Liver (tissue), 9 donors: ENCODE data around the gene ATP8B3. TPM values are rescaled to one million over a fixed set of nuclear protein-coding genes. Genes with fewer than 3 reads are reported as not detected.

Experiments
- DNase-seq: peaks from one replicate; pipeline ENCODE4 v3.0.0-alpha.2; 2017; ENCODE audit warnings: low spot score
- H3K27ac ChIP-seq, 2 donors: one replicate each; pipeline ENCODE4 v1.7.0; 2013; ENCODE audit warnings: inconsistent platforms in 2 of 2, low read length in 2 of 2, control low read depth in 1 of 2, low read depth in 1 of 2, mild to moderate bottlenecking in 1 of 2
- H3K27me3 ChIP-seq, 4 donors: one replicate each; pipeline versions ENCODE4 v1.6.1 to v1.7.0; 2013; ENCODE audit warnings: low read length in 3 of 4, inconsistent platforms in 1 of 4, mild to moderate bottlenecking in 1 of 4, moderate library complexity in 1 of 4; ENCODE audit not compliant: control insufficient read depth in 4 of 4, insufficient read depth in 4 of 4
- H3K36me3 ChIP-seq, 4 donors: one replicate each; pipeline versions ENCODE4 v1.6.1 to v1.7.0; 2013; ENCODE audit warnings: low read length in 3 of 4, mild to moderate bottlenecking in 3 of 4, low read depth in 1 of 4, moderate library complexity in 1 of 4; ENCODE audit not compliant: control insufficient read depth in 4 of 4, insufficient read depth in 3 of 4
- H3K4me1 ChIP-seq, 4 donors: one replicate each; pipeline versions ENCODE4 v1.6.1 to v1.7.0; 2013; ENCODE audit warnings: low read length in 3 of 4, mild to moderate bottlenecking in 3 of 4, moderate library complexity in 1 of 4; ENCODE audit not compliant: control insufficient read depth in 4 of 4, insufficient read depth in 4 of 4
- H3K4me3 ChIP-seq, 3 donors: one replicate each; pipeline versions ENCODE4 v1.6.1 to v1.7.0; 2013; ENCODE audit warnings: low read length in 3 of 3, control low read depth in 1 of 3, low read depth in 1 of 3, mild to moderate bottlenecking in 1 of 3
- H3K9ac ChIP-seq, 2 donors: one replicate each; pipeline ENCODE4 v1.7.0; 2013; ENCODE audit warnings: low read length in 2 of 2, mild to moderate bottlenecking in 2 of 2, moderate library complexity in 2 of 2, control low read depth in 1 of 2, low read depth in 1 of 2
- H3K9me3 ChIP-seq, 4 donors: one replicate each; pipeline versions ENCODE4 v1.6.1 to v1.7.0; 2013; ENCODE audit warnings: low read length in 3 of 4; ENCODE audit not compliant: control insufficient read depth in 4 of 4
- EGR1 ChIP-seq, 2 donors: IDR thresholded peaks; 2 replicates each; pipeline ENCODE4 v1.6.1; 2016 to 2018; ENCODE audit warnings: antibody characterized with exemption in 2 of 2, low read depth in 2 of 2
- FOXA1 ChIP-seq: IDR thresholded peaks from 2 replicates; pipeline ENCODE4 v1.6.1; 2016; ENCODE audit warnings: antibody characterized with exemption
- GABPA ChIP-seq, 2 donors: IDR thresholded peaks in 1 of 2; conservative IDR thresholded peaks in 1 of 2; 2 replicates each; pipeline ENCODE4 v1.6.1; 2016; ENCODE audit warnings: antibody characterized with exemption in 2 of 2, mild to moderate bottlenecking in 1 of 2, moderate library complexity in 1 of 2
- HNF4A ChIP-seq, 2 donors: conservative IDR thresholded peaks; 2 replicates each; pipeline ENCODE4 v1.6.1; 2016; ENCODE audit warnings: antibody characterized with exemption in 2 of 2, mild to moderate bottlenecking in 2 of 2
- HNF4G ChIP-seq: IDR thresholded peaks from 2 replicates; pipeline ENCODE4 v1.6.1; 2016; ENCODE audit warnings: antibody characterized with exemption
- JUND ChIP-seq, 2 donors: IDR thresholded peaks; 2 replicates each; pipeline ENCODE4 v1.6.1; 2016; ENCODE audit warnings: antibody characterized with exemption in 2 of 2
- NR2F2 ChIP-seq: IDR thresholded peaks from 2 replicates; pipeline ENCODE4 v1.6.1; 2016; ENCODE audit warnings: antibody characterized with exemption
- RXRA ChIP-seq, 2 donors: IDR thresholded peaks; 2 replicates each; pipeline ENCODE4 v1.6.1; 2017 to 2018; ENCODE audit warnings: antibody characterized with exemption in 2 of 2, mild to moderate bottlenecking in 1 of 2
- SP1 ChIP-seq: IDR thresholded peaks from 2 replicates; pipeline ENCODE4 v1.6.1; 2018; ENCODE audit warnings: antibody characterized with exemption, mild to moderate bottlenecking
- TAF1 ChIP-seq: conservative IDR thresholded peaks from 2 replicates; pipeline ENCODE4 v1.6.1; 2016; ENCODE audit warnings: antibody characterized with exemption, mild to moderate bottlenecking
- WGBS: extraction: QIAGEN DNeasy Blood & Tissue Kit; methylation state at CpG from one replicate; pipeline ENCODE4 v1.1.7; 2013; 5-methylcytosine and 5-hydroxymethylcytosine counted together
- polyA plus RNA-seq, 2 donors: library from polyadenylated mRNA; stranded (reverse) in 1 of 2; unstranded in 1 of 2; fragments of 200-250 nt in 1 of 2; fragments of >200 nt in 1 of 2; fragmentation: Nextera tagmentation in 1 of 2; extraction: Ambion mirVana in 1 of 2; gene quantifications; one replicate each; pipeline versions ENCODE4 v1.2.1 to v1.2.3, GENCODE V29; 2013 to 2015
- total RNA-seq, 2 donors: library from RNA; depleted of rRNA; stranded (reverse); fragments of >200 nt; gene quantifications; one replicate each; pipeline ENCODE4 v1.2.3, GENCODE V29; 2014
- TF ChIP-seq, protein P1 (sequence below): IDR thresholded peaks from 2 replicates; pipeline ENCODE4 v1.6.1; 2016; ENCODE audit warnings: antibody characterized with exemption
- TF ChIP-seq, protein P2 (sequence below): IDR thresholded peaks from 2 replicates; pipeline ENCODE4 v1.6.1; 2016; ENCODE audit warnings: antibody characterized with exemption
- TF ChIP-seq, protein P3 (sequence below): fragments of 150-350 bp; IDR thresholded peaks from 2 replicates; pipeline ENCODE4 v1.5.1; 2017; ENCODE audit warnings: improper control_type of control experiment, low read depth, low read length; ENCODE audit not compliant: missing input control
- TF ChIP-seq, protein P4 (sequence below): IDR thresholded peaks from 2 replicates; pipeline ENCODE4 v1.6.1; 2016; ENCODE audit warnings: antibody characterized with exemption
- donor health status: healthy.
- donor health status: healthy.
- donor health status: healthy.
- donor health status: healthy.
- donor health status: healthy.

Gene ATP8B3
- total and polyA plus RNA-seq, 4 donors: 0.42 to 3.1 (median 0.52) TPM

DNA sequence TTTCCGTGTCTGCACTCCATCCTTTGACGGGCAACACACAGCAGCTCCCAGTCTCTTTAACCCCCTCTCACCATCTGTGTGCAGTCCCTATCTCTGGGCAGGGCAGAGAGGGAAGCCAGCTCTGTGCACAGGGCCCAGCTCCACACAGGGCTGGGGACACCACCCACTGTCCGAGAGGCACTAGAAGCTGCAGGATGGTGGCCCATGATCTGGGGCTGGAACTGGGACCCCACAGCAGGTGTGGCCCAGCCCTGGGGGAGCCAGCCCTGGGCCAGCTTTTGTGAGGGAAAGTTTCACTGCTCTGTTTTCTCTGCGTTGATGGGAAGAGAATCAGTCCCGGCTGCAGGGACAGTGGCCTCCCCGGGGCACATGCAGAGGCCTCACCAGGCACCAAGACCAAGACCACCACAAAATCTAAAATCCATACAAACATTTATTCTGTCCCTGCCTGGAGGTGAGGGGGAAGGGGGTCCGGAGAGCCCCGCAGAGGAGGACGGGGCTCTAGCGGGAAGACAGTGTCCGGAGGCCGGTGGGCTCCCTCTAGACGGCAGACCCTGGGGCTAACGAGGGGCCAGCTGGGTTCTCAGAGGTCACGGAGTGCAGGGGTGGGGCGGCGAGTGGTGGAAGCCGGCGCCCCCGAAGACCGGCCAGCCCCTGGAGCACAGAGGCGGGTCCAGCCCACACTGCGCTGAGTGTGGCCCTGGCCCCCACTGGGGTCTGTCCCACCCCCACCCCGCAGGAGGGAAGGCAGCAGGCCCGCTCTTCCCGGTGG lies 2.9 kb upstream of the ATP8B3 start (continued):
- TF ChIP-seq, protein P1, sequence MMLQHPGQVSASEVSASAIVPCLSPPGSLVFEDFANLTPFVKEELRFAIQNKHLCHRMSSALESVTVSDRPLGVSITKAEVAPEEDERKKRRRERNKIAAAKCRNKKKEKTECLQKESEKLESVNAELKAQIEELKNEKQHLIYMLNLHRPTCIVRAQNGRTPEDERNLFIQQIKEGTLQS: no peak
- TF ChIP-seq, protein P2, sequence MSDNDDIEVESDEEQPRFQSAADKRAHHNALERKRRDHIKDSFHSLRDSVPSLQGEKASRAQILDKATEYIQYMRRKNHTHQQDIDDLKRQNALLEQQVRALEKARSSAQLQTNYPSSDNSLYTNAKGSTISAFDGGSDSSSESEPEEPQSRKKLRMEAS: no peak
- TF ChIP-seq HNF4A (conservative IDR thresholded peaks at IDR 0.05): no peak
- no peak for TF ChIP-seq RXRA (IDR thresholded peaks at IDR 0.05)
- no peak for TF ChIP-seq GABPA (IDR thresholded peaks at IDR 0.05 in 1 of 2, conservative IDR thresholded peaks at IDR 0.05 in 1 of 2)
- TF ChIP-seq NR2F2: no peak
- no peak for TF ChIP-seq HNF4G

DNA sequence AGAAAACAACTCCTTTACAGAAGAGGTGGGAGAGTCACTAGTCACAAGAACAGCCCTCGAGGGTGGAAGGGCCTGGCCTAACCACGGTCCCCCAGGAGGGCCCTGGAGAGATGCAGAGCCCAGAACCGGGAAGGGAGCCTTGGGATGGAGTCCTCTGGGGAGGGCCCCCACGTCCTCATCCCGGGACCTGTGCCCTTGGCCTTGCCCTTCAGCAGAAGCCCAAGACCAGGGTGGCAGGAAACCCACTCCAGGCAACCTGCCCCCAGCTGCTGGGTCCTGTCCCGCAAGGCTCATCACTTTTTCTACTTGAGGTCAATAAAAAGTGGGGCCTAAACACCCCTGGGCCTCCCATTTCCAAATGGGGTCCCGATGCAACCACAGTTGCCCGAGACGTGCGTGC lies 2.3 kb upstream of the ATP8B3 start:
- Histone ChIP-seq H3K9ac (no peak overlapping the region), H3K4me1 (peaks cover 4 to 22% (median 8%) of the 10 kb centered on the region in 4 donors), H3K4me3 (no peak overlapping the region), H3K36me3 (peaks cover 10 to 38% (median 25%) of the 10 kb centered on the region in 4 donors), H3K27me3 (no peaks in the 10 kb centered on the region), H3K9me3 (no peaks in the 10 kb centered on the region), H3K27ac (no peak overlapping the region)
- WGBS: 85% methylated on average over 10 of the region's 10 CpGs
- DNase-seq: no peak
- TF ChIP-seq, protein P3, sequence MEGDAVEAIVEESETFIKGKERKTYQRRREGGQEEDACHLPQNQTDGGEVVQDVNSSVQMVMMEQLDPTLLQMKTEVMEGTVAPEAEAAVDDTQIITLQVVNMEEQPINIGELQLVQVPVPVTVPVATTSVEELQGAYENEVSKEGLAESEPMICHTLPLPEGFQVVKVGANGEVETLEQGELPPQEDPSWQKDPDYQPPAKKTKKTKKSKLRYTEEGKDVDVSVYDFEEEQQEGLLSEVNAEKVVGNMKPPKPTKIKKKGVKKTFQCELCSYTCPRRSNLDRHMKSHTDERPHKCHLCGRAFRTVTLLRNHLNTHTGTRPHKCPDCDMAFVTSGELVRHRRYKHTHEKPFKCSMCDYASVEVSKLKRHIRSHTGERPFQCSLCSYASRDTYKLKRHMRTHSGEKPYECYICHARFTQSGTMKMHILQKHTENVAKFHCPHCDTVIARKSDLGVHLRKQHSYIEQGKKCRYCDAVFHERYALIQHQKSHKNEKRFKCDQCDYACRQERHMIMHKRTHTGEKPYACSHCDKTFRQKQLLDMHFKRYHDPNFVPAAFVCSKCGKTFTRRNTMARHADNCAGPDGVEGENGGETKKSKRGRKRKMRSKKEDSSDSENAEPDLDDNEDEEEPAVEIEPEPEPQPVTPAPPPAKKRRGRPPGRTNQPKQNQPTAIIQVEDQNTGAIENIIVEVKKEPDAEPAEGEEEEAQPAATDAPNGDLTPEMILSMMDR: no peak
- TF ChIP-seq FOXA1 (no peak), EGR1 (IDR thresholded peaks at IDR 0.05; ENCODE audit: low read depth in 2 of 2) (no peak), JUND (IDR thresholded peaks at IDR 0.05) (no peak), HNF4G (no peak), TAF1 (no peak), GABPA (IDR thresholded peaks at IDR 0.05 in 1 of 2, conservative IDR thresholded peaks at IDR 0.05 in 1 of 2) (no peak), NR2F2 (no peak), SP1 (no peak)
- TF ChIP-seq, protein P2: no peak
- TF ChIP-seq, protein P1: no peak
- TF ChIP-seq, protein P4, sequence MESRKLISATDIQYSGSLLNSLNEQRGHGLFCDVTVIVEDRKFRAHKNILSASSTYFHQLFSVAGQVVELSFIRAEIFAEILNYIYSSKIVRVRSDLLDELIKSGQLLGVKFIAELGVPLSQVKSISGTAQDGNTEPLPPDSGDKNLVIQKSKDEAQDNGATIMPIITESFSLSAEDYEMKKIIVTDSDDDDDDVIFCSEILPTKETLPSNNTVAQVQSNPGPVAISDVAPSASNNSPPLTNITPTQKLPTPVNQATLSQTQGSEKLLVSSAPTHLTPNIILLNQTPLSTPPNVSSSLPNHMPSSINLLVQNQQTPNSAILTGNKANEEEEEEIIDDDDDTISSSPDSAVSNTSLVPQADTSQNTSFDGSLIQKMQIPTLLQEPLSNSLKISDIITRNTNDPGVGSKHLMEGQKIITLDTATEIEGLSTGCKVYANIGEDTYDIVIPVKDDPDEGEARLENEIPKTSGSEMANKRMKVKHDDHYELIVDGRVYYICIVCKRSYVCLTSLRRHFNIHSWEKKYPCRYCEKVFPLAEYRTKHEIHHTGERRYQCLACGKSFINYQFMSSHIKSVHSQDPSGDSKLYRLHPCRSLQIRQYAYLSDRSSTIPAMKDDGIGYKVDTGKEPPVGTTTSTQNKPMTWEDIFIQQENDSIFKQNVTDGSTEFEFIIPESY: no peak
